Measurements from ENCODE around the gene GBGT1.

GBGT1 gene

DNA sequence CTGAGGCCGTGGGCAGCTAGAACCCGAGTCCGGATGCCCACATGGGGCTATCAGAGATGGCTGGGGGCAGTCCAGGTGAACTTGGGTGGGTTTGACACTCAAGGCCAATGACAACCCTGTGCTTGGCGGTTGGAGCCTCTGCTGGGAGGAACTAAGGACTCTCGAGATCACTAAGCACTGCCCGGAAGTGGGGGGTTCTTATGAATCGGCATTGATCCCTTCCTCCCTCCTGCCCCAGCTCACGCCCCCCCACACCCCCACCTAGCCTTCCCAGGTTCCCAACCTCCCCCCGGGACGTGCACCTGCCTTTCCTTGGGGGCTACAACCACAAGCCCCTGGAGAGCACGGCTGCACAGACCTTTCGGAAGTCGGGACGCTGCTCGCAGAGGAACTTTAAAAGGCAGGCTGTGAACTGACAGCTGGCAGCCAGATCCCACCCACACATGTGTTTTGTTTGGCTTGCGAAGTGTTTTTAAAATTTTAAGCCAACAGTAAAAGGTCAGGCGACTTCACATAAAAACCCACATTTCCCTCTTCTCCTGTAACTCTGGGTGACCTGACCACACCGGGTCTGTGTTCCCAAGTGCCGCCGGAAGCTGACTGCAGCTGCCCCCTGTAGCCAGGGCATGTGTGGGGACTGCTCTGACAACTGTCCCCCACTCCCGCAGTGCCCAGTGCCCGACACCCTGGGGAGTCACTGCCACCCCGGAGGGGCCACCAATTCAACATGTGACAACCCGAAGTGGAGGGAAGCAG is 37.6 kb downstream of the GBGT1 start:
- no peak overlapping the region for H2BK12ac ChIP-seq (ENCODE audit: low read length)
- peak overlapping the region; percentile 10 for H2AFZ ChIP-seq (ENCODE audit: insufficient read depth, low read length, poor library complexity)
- H3K18ac ChIP-seq (ENCODE audit: low read length), result peak overlapping the region; percentile 37
- no peaks in the 10 kb centered on the region for H3K27me3 ChIP-seq (ENCODE audit: insufficient read depth, low read length)
- no CpG with 5 or more reads among the region's 24 CpGs for whole genome bisulfite sequencing (ENCODE audit: extremely low coverage, insufficient coverage, insufficient read length)
- no peak overlapping the region for H2BK120ac ChIP-seq (ENCODE audit: insufficient read depth, low read length, poor library complexity)
- no peak overlapping the region for H4K12ac ChIP-seq (ENCODE audit: low read depth, low read length)
- no peak overlapping the region for H3K23ac ChIP-seq (ENCODE audit: low read length)
- H3K4ac ChIP-seq (ENCODE audit: low read depth, low read length), result no peak overlapping the region
- peaks cover 0 to 8% of the 10 kb centered on the region in 2 experiments for H3K36me3 ChIP-seq (ENCODE audit: control insufficient read depth in 1 of 2, insufficient read depth in 2 of 2, low read length in 2 of 2)
- peaks cover 5% of the 10 kb centered on the region for H3K9me3 ChIP-seq (ENCODE audit: insufficient read depth, low read depth, low read length)
- H3K9ac ChIP-seq (ENCODE audit: low read length), result no peak overlapping the region
- no peak overlapping the region for H3K4me2 ChIP-seq (ENCODE audit: low read length)
- H4K8ac ChIP-seq (ENCODE audit: low read depth, low read length), result no peak overlapping the region
- H3K79me2 ChIP-seq (ENCODE audit: control insufficient read depth, insufficient read depth, low read length, poor library complexity), result peaks cover 4% of the 10 kb centered on the region
- no peak overlapping the region for H3K4me3 ChIP-seq (ENCODE audit: low read depth, low read length)
- no peak overlapping the region for H4K91ac ChIP-seq (ENCODE audit: low read depth, low read length)
- no peak for DNase-seq
- H2AK5ac ChIP-seq (ENCODE audit: low read length), result no peak overlapping the region
- H3K14ac ChIP-seq (ENCODE audit: low read length), result no peak overlapping the region
- H3K4me1 ChIP-seq (ENCODE audit: control insufficient read depth in 1 of 2, insufficient read depth in 2 of 2, low read length in 2 of 2), result peaks cover 22 to 31% of the 10 kb centered on the region in 2 experiments
- H3K27ac ChIP-seq (ENCODE audit: low read depth, low read length), result no peak overlapping the region
- H3K79me1 ChIP-seq (ENCODE audit: low read length), result no peaks in the 10 kb centered on the region
- H2BK5ac ChIP-seq (ENCODE audit: low read depth, low read length, poor library complexity), result no peak overlapping the region

GRCh38 chr9:133124907-133125275 is 38.8 kb downstream of the GBGT1 start:
- Histone ChIP-seq H2BK5ac (ENCODE audit: low read depth, low read length, poor library complexity) (no peak overlapping the region), H3K14ac (ENCODE audit: low read length) (no peak overlapping the region), H3K27me3 (ENCODE audit: insufficient read depth, low read length) (no peaks in the 10 kb centered on the region), H3K79me2 (ENCODE audit: control insufficient read depth, insufficient read depth, low read length, poor library complexity) (peaks cover 10% of the 10 kb centered on the region), H3K18ac (ENCODE audit: low read length) (no peak overlapping the region), H4K12ac (ENCODE audit: low read depth, low read length) (no peak overlapping the region), H3K36me3 (ENCODE audit: control insufficient read depth in 1 of 2, insufficient read depth in 2 of 2, low read length in 2 of 2) (peaks cover 0 to 8% of the 10 kb centered on the region in 2 experiments), H3K4ac (ENCODE audit: low read depth, low read length) (no peak overlapping the region), H2BK120ac (ENCODE audit: insufficient read depth, low read length, poor library complexity) (no peak overlapping the region), H3K9me3 (ENCODE audit: insufficient read depth, low read depth, low read length) (peaks cover 5% of the 10 kb centered on the region), H2AFZ (ENCODE audit: insufficient read depth, low read length, poor library complexity) (no peak overlapping the region), H3K4me2 (ENCODE audit: low read length) (no peak overlapping the region), H3K23ac (ENCODE audit: low read length) (no peak overlapping the region), H2AK5ac (ENCODE audit: low read length) (no peak overlapping the region), H2BK12ac (ENCODE audit: low read length) (no peak overlapping the region), H4K8ac (ENCODE audit: low read depth, low read length) (no peak overlapping the region), H3K4me3 (ENCODE audit: low read depth, low read length) (no peak overlapping the region), H3K4me1 (ENCODE audit: control insufficient read depth in 1 of 2, insufficient read depth in 2 of 2, low read length in 2 of 2) (peaks cover 30 to 37% of the 10 kb centered on the region in 2 experiments), H4K91ac (ENCODE audit: low read depth, low read length) (no peak overlapping the region), H3K79me1 (ENCODE audit: low read length) (peaks cover 5% of the 10 kb centered on the region), H3K9ac (ENCODE audit: low read length) (no peak overlapping the region), H3K27ac (ENCODE audit: low read depth, low read length) (no peak overlapping the region)
- no CpG with 5 or more reads among the region's 2 CpGs for WGBS (ENCODE audit: extremely low coverage, insufficient coverage, insufficient read length)
- DNase-seq, result no peak

DNA sequence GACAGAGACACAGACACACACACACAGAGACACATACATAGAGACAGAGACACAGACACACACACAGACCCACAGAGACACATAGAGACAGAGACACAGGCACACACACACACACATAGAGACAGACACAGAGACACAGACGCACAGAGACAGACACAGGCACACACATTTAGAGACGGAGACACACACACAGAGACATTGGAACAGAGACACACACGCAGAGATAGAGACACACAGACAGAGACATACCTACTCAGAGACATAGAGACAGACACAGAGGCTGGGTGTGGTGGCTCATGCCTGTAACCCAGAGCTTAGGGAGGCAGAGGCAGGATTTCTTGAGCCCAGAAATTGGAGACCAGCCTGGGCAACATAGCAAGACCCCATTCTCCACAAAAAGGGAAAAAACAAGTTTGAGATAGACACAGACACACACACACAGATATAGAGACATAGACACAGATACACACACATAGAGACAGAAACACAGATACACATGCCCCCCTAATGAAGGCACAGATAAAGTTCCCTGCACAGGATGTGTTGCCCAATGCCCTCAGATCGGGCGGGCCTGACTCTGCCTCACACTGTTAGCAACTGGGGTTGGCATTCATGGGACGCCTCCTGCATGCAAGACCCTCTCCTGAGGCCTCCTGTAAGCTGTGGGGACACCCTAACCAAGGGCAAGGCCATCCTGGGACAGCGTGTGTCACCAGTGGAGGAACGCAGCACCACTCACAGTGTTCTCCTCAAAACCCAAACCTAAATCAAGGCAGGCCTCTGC is 39.4 kb downstream of the GBGT1 start:
- WGBS (ENCODE audit: extremely low coverage, insufficient coverage, insufficient read length), result no CpG with 5 or more reads among the region's 8 CpGs
- no peak overlapping the region for H3K4me3 ChIP-seq (ENCODE audit: low read depth, low read length)
- peaks cover 5% of the 10 kb centered on the region for H3K79me1 ChIP-seq (ENCODE audit: low read length)
- H3K27me3 ChIP-seq (ENCODE audit: insufficient read depth, low read length), result no peaks in the 10 kb centered on the region
- H3K14ac ChIP-seq (ENCODE audit: low read length), result no peak overlapping the region
- peaks cover 5% of the 10 kb centered on the region for H3K9me3 ChIP-seq (ENCODE audit: insufficient read depth, low read depth, low read length)
- H3K4me1 ChIP-seq (ENCODE audit: control insufficient read depth in 1 of 2, insufficient read depth in 2 of 2, low read length in 2 of 2), result peaks cover 35 to 39% of the 10 kb centered on the region in 2 experiments
- H2BK12ac ChIP-seq (ENCODE audit: low read length), result no peak overlapping the region
- H2AFZ ChIP-seq (ENCODE audit: insufficient read depth, low read length, poor library complexity), result no peak overlapping the region
- no peak overlapping the region for H3K9ac ChIP-seq (ENCODE audit: low read length)
- H4K91ac ChIP-seq (ENCODE audit: low read depth, low read length), result no peak overlapping the region
- DNase-seq, result no peak
- no peak overlapping the region for H3K4me2 ChIP-seq (ENCODE audit: low read length)
- peaks cover 10% of the 10 kb centered on the region for H3K79me2 ChIP-seq (ENCODE audit: control insufficient read depth, insufficient read depth, low read length, poor library complexity)
- H2BK120ac ChIP-seq (ENCODE audit: insufficient read depth, low read length, poor library complexity), result no peak overlapping the region
- no peak overlapping the region for H4K8ac ChIP-seq (ENCODE audit: low read depth, low read length)
- no peak overlapping the region for H3K4ac ChIP-seq (ENCODE audit: low read depth, low read length)
- H4K12ac ChIP-seq (ENCODE audit: low read depth, low read length), result no peak overlapping the region
- no peak overlapping the region for H2BK5ac ChIP-seq (ENCODE audit: low read depth, low read length, poor library complexity)
- no peak overlapping the region for H3K23ac ChIP-seq (ENCODE audit: low read length)
- H3K27ac ChIP-seq (ENCODE audit: low read depth, low read length), result no peak overlapping the region
- no peak overlapping the region for H2AK5ac ChIP-seq (ENCODE audit: low read length)
- peaks cover 0 to 8% of the 10 kb centered on the region in 2 experiments for H3K36me3 ChIP-seq (ENCODE audit: control insufficient read depth in 1 of 2, insufficient read depth in 2 of 2, low read length in 2 of 2)
- H3K18ac ChIP-seq (ENCODE audit: low read length), result no peak overlapping the region

DNA sequence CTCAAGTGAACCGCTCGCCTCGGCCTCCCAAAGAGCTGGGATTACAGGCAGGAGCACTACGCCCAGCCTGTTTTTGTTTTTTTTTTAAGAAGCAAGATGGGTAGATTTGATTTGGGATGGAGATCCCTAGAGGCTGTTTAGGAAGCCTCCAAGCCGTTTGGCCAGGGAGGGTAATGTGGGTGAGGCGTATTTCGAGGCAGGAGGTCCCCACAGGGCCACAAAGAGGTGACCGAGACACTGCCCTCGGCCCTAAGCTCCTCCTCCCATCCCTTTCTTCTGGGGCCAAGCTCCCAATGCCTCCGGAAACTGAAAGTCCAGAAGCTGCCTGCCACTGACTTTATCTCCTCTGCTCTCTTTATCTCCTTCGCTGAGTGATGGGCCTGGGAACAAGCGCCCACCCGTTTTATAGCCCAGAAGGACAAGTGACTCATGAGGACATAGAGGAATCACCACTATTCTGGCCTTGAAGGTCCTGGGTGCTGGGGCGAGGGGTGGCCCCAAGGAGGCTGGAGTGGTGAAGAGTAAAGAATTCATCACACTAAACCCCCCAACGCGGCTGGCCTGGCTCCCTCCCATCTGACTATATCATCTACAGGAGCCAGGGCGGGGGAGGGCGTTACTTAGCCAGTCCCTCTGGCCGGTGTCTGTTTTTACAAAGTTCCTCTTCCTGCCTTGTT is 40.6 kb downstream of the GBGT1 start:
- H3K9ac ChIP-seq (ENCODE audit: low read length), result no peak overlapping the region
- peaks cover 5% of the 10 kb centered on the region for H3K79me1 ChIP-seq (ENCODE audit: low read length)
- peaks cover 31 to 32% of the 10 kb centered on the region in 2 experiments for H3K4me1 ChIP-seq (ENCODE audit: control insufficient read depth in 1 of 2, insufficient read depth in 2 of 2, low read length in 2 of 2)
- H3K9me3 ChIP-seq (ENCODE audit: insufficient read depth, low read depth, low read length), result peaks cover 5% of the 10 kb centered on the region
- H3K18ac ChIP-seq (ENCODE audit: low read length), result no peak overlapping the region
- DNase-seq, result no peak
- H4K8ac ChIP-seq (ENCODE audit: low read depth, low read length), result no peak overlapping the region
- H2AFZ ChIP-seq (ENCODE audit: insufficient read depth, low read length, poor library complexity), result no peak overlapping the region
- H3K27me3 ChIP-seq (ENCODE audit: insufficient read depth, low read length), result no peaks in the 10 kb centered on the region
- WGBS (ENCODE audit: extremely low coverage, insufficient coverage, insufficient read length), result no CpG with 5 or more reads among the region's 19 CpGs
- H2BK120ac ChIP-seq (ENCODE audit: insufficient read depth, low read length, poor library complexity), result no peak overlapping the region
- H4K91ac ChIP-seq (ENCODE audit: low read depth, low read length), result no peak overlapping the region
- H3K4me2 ChIP-seq (ENCODE audit: low read length), result no peak overlapping the region
- H2BK12ac ChIP-seq (ENCODE audit: low read length), result no peak overlapping the region
- H3K27ac ChIP-seq (ENCODE audit: low read depth, low read length), result no peak overlapping the region
- H2BK5ac ChIP-seq (ENCODE audit: low read depth, low read length, poor library complexity), result no peak overlapping the region
- H3K79me2 ChIP-seq (ENCODE audit: control insufficient read depth, insufficient read depth, low read length, poor library complexity), result peaks cover 8% of the 10 kb centered on the region
- no peak overlapping the region for H3K4me3 ChIP-seq (ENCODE audit: low read depth, low read length)
- H3K14ac ChIP-seq (ENCODE audit: low read length), result no peak overlapping the region
- H2AK5ac ChIP-seq (ENCODE audit: low read length), result no peak overlapping the region
- no peak overlapping the region for H3K23ac ChIP-seq (ENCODE audit: low read length)
- peaks cover 0 to 7% of the 10 kb centered on the region in 2 experiments for H3K36me3 ChIP-seq (ENCODE audit: control insufficient read depth in 1 of 2, insufficient read depth in 2 of 2, low read length in 2 of 2)
- no peak overlapping the region for H4K12ac ChIP-seq (ENCODE audit: low read depth, low read length)
- H3K4ac ChIP-seq (ENCODE audit: low read depth, low read length), result no peak overlapping the region

All from trophoblast cell (in vitro differentiated cells and primary cell).